Psoas muscle (tissue), 8 donors: Measurements from ENCODE around the gene SPRYD3. TPM values are rescaled to one million over a fixed set of nuclear protein-coding genes. Genes with fewer than 3 reads are reported as not detected.

ENCODE experiments used
- ATAC-seq, 4 donors: fragments of 200-7000 bp; cut with Tn5 transposase; one replicate each; pipeline ENCODE4 v1.9.1; 2020; ENCODE audit warnings: moderate library complexity in 3 of 4, mild to moderate bottlenecking in 2 of 4
- DNase-seq, 2 donors: peaks; one replicate each; pipeline ENCODE4 v3.0.0-alpha.2; 2020
- H3K27ac ChIP-seq: fragments of 200-600 bp; one replicate; pipeline ENCODE4 v1.8.0; 2022
- H3K27me3 ChIP-seq, 3 donors: fragments of 200-600 bp in 1 of 3; one replicate each; pipeline versions ENCODE4 v1.6.1 to v1.8.0; 2013 to 2022; ENCODE audit warnings: low read length in 2 of 3, mild to moderate bottlenecking in 2 of 3, moderate library complexity in 1 of 3; ENCODE audit not compliant: insufficient read depth in 3 of 3
- H3K36me3 ChIP-seq, 2 donors: fragments of 200-600 bp in 1 of 2; one replicate each; pipeline versions ENCODE4 v1.6.1 to v1.8.0; 2013 to 2022; ENCODE audit warnings: low read depth in 1 of 2, mild to moderate bottlenecking in 1 of 2, moderate library complexity in 1 of 2; ENCODE audit not compliant: insufficient read depth in 1 of 2
- H3K4me1 ChIP-seq: fragments of 200-600 bp; one replicate; pipeline ENCODE4 v1.8.0; 2022
- H3K4me3 ChIP-seq: fragments of 200-600 bp; one replicate; pipeline ENCODE4 v1.8.0; 2022; ENCODE audit warnings: mild to moderate bottlenecking
- H3K9me3 ChIP-seq: fragments of 200-600 bp; one replicate; pipeline ENCODE4 v1.8.0; 2022
- CTCF ChIP-seq: fragments of 200-600 bp; IDR thresholded peaks from one replicate; pipeline ENCODE4 v1.8.0; 2022; ENCODE audit warnings: antibody characterized with exemption
- WGBS, 3 donors: extraction: QIAGEN DNeasy Blood & Tissue Kit; methylation state at CpG; one replicate each; pipeline versions ENCODE4 v1.1.6 to v1.1.7; 2013; 5-methylcytosine and 5-hydroxymethylcytosine counted together
- intact Hi-C, 2 donors: fragments of 100-400 bp; cut with DNase I; formaldehyde crosslinking; loops; one replicate each; pipeline versions ENCODE4 v1.11.0 to v1.14.2; 2022
- long read RNA-seq, 2 donors: library from polyadenylated mRNA; unstranded; transcript quantifications; one replicate each; pipeline ENCODE4 v2.0.0, GENCODE V29; 2021
- polyA plus RNA-seq, 3 donors: library from polyadenylated mRNA; stranded (reverse); fragments of 200-250 nt; gene quantifications; one replicate each; pipeline ENCODE4 v1.2.3, GENCODE V29; 2013
- total RNA-seq, 4 donors: library from RNA; stranded (reverse); fragmentation: NEBNext Ultra II Directional in 2 of 4; extraction: Animal tissue kit (Norgen Biotek cat#: 25700) in 2 of 4; gene quantifications; one replicate each; pipeline versions ENCODE4 v1.2.1 to v1.2.4, GENCODE V29; 2021 to 2023
- donor health status: healthy with polysubstance abuse.
- donor health status: DM: no; HTN: no; CAD: no; lungs with moderate emphysema.
- donor health status: Bipolar disorder and iron deficiency.
- donor health status: healthy.
- donor health status: DM: yes; HTN: yes; CAD: no.
- donor health status: DM: no; HTN: no; CAD: no.
- donor health status: DM: no; HTN: no; CAD: no.
- donor health status: DM: yes; HTN: yes; CAD: no.

Gene SPRYD3
- 10 to 100 TPM; 19.7 to 22.6 (median 21.7) TPM for total RNA-seq
- 10 to 100 TPM; 16.5 to 49.1 (median 34.2) TPM for polyA plus RNA-seq
- long read RNA-seq, donor 1, transcript SPRYD3-201 (11 exons, 2,932 nt) = major isoform, 18 of 19 reads
- long read RNA-seq, donor 1, partial matches to known transcripts = 0 of 19 reads
- long read RNA-seq, donor 1, other reads (novel, unspliced or antisense) = 1 of 19 reads
- long read RNA-seq, donor 2, transcript SPRYD3-201 (11 exons, 2,932 nt) = major isoform, 52 of 57 reads
- long read RNA-seq, donor 2, partial matches to known transcripts = 1 of 57 reads
- long read RNA-seq, donor 2, other reads (novel, unspliced or antisense) = 4 of 57 reads

- Histone ChIP-seq H3K4me3 (peak within 1 kb of the TSS; percentile 80), H3K36me3 (peaks cover 0 to 33% of the 10 kb centered on the region in 2 donors), H3K9me3 (no peaks in the 10 kb centered on the region), H3K27ac (peak within 1 kb of the TSS; percentile 80), H3K4me1 (peaks cover 9% of the 10 kb centered on the region), H3K27me3 (no peaks in the 10 kb centered on the region)
- WGBS, 3 donors = 1% methylated on average over 59 to 67 of the region's 67 CpGs
- TF ChIP-seq CTCF = no peak
- ATAC-seq = peak; percentile 100
- intact Hi-C loops = no loop called here
- DNase-seq = peak; percentile 97 to 98
Observed at GRCh38 chr12:53079226-53080117, at the start of gene SPRYD3. SPRYD3 (minus strand) TSS chr12:53079390; CDS start chr12:53079333, 57 bp downstream.

GRCh38 chr12:53127169-53127568 is 48.0 kb upstream of the SPRYD3 start:
- Histone ChIP-seq H3K4me3 (no peak overlapping the region), H3K4me1 (no peaks in the 10 kb centered on the region), H3K27me3 (no peaks in the 10 kb centered on the region), H3K27ac (no peak overlapping the region), H3K9me3 (no peaks in the 10 kb centered on the region), H3K36me3 (no peaks in the 10 kb centered on the region)
- DNase-seq = no peak
- intact Hi-C loops = no loop called here
- no peak for TF ChIP-seq CTCF
- ATAC-seq = no peak
- WGBS, 3 donors = 75 to 91% (median 78%) methylated on average over 1 of the region's 1 CpG

GRCh38 chr12:53124352-53124723 is 45.1 kb upstream of the SPRYD3 start:
- intact Hi-C loops = no loop called here
- TF ChIP-seq CTCF = no peak
- no peak overlapping the region for H3K4me3 ChIP-seq
- no peak for ATAC-seq
- no peak for DNase-seq
- H3K36me3 ChIP-seq = no peaks in the 10 kb centered on the region
- H3K9me3 ChIP-seq = no peaks in the 10 kb centered on the region
- H3K4me1 ChIP-seq = no peaks in the 10 kb centered on the region
- no peak overlapping the region for H3K27ac ChIP-seq
- H3K27me3 ChIP-seq = no peaks in the 10 kb centered on the region

GRCh38 chr12:53123578-53124351 is 44.6 kb upstream of the SPRYD3 start:
- ATAC-seq (no peak), DNase-seq (no peak)
- H3K27me3 ChIP-seq = no peaks in the 10 kb centered on the region
- H3K27ac ChIP-seq = no peak overlapping the region
- WGBS, 3 donors = 91 to 92% (median 92%) methylated on average over 16 of the region's 16 CpGs
- no peaks in the 10 kb centered on the region for H3K36me3 ChIP-seq
- no peaks in the 10 kb centered on the region for H3K4me1 ChIP-seq
- intact Hi-C loops = no loop called here
- TF ChIP-seq CTCF = no peak
- no peak overlapping the region for H3K4me3 ChIP-seq
- H3K9me3 ChIP-seq = no peaks in the 10 kb centered on the region
